Stimulated activated CD4-positive, alpha-beta T cell treated with anti-CD3 and anti-CD28 coated beads, Interleukin-4, amount 100 ng/mL, for 48 hours (primary cell): ENCODE measurements around the gene MTERF4.
A peak's percentile ranks its signal among the peaks of the same experiment; 100 is the strongest.

Experiments
- DNase-seq, 2 donors: peaks; one replicate each; pipeline ENCODE4 v3.0.0-alpha.2; 2020; ENCODE audit warnings: low read depth in 2 of 2

MTERF4 gene

GRCh38 chr2:241102239-241102803 is at the start of gene MTERF4:
Gene MTERF4, minus strand, starts transcription at chr2:241102287. Its CDS starts 14 bp downstream, at chr2:241102273.
- peak; percentile 82 to 83 for DNase-seq

GRCh38 chr2:241150660-241151530 is 48.8 kb upstream of the MTERF4 start:
- DNase-seq = no peak

- peak; percentile 90 to 95 for DNase-seq
These were observed 48.0 kb upstream of the MTERF4 start, which contains the start of gene PPP1R7 for GRCh38 chr2:241149925-241150659. Gene PPP1R7, plus strand, starts transcription at chr2:241150467. Its CDS starts 29 bp downstream, at chr2:241150496.

- no peak for DNase-seq
These were observed 47.5 kb upstream of the MTERF4 start for GRCh38 chr2:241149675-241149924.

- DNase-seq = peak; percentile 91 to 94
These were observed 47.0 kb upstream of the MTERF4 start, which contains the start of gene PASK for GRCh38 chr2:241148891-241149674. Gene PASK, minus strand, starts transcription at chr2:241149472. Its CDS starts 6,440 bp downstream, at chr2:241143032.

GRCh38 chr2:241148239-241148638 is 46.2 kb upstream of the MTERF4 start:
- DNase-seq = no peak

- no peak for DNase-seq
These were observed 45.2 kb upstream of the MTERF4 start for GRCh38 chr2:241147336-241147735.

- DNase-seq = no peak
These were observed 44.2 kb upstream of the MTERF4 start for GRCh38 chr2:241146286-241146685.

GRCh38 chr2:241142593-241142992 is 40.5 kb upstream of the MTERF4 start:
- no peak for DNase-seq

- DNase-seq = no peak
These were observed 40.0 kb upstream of the MTERF4 start for GRCh38 chr2:241142063-241142462.

- no peak for DNase-seq
These were observed 39.2 kb upstream of the MTERF4 start for GRCh38 chr2:241141214-241141770.

- DNase-seq = no peak
These were observed 38.4 kb upstream of the MTERF4 start for GRCh38 chr2:241140445-241140840.

GRCh38 chr2:241139531-241140444 is 37.7 kb upstream of the MTERF4 start:
- no peak for DNase-seq

GRCh38 chr2:241138471-241138870 is 36.4 kb upstream of the MTERF4 start:
- no peak for DNase-seq

- DNase-seq = no peak
These were observed 35.4 kb upstream of the MTERF4 start for GRCh38 chr2:241137276-241138190.

- DNase-seq = no peak
These were observed 34.7 kb upstream of the MTERF4 start for GRCh38 chr2:241136661-241137260.

GRCh38 chr2:241136191-241136590 is 34.1 kb upstream of the MTERF4 start:
- DNase-seq = no peak

- DNase-seq = no peak
These were observed 33.6 kb upstream of the MTERF4 start for GRCh38 chr2:241135737-241136136.

GRCh38 chr2:241134711-241135110 is 32.6 kb upstream of the MTERF4 start:
- no peak for DNase-seq
